ENCODE results near the gene ATM.
"Not testable (repeated sequence)": the region's sequence is repeated elsewhere in the genome, so short reads cannot be mapped to it uniquely, and the experiment has no call there.

Gene ATM

GRCh38 chr11:108373505-108373904 is 150.6 kb downstream of the ATM start:
- DNase-seq (ENCODE audit: low read depth) = not testable (repeated sequence)

GRCh38 chr11:108388576-108388975 is 165.7 kb downstream of the ATM start:
- no peak for DNase-seq (ENCODE audit: low read depth)

- no peak for DNase-seq (ENCODE audit: low read depth)
Measured at GRCh38 chr11:108392353-108392752, 169.5 kb downstream of the ATM start.

GRCh38 chr11:108393046-108393445 is 170.2 kb downstream of the ATM start:
- no peak for DNase-seq (ENCODE audit: low read depth)

- no peak for DNase-seq (ENCODE audit: low read depth)
Measured at GRCh38 chr11:108394744-108395284, 171.9 kb downstream of the ATM start.

GRCh38 chr11:108396672-108397071 is 173.8 kb downstream of the ATM start:
- DNase-seq (ENCODE audit: low read depth) = not testable (repeated sequence)

GRCh38 chr11:108398439-108398838 is 175.6 kb downstream of the ATM start:
- no peak for DNase-seq (ENCODE audit: low read depth)

- no peak for DNase-seq (ENCODE audit: low read depth)
Measured at GRCh38 chr11:108402241-108402640, 179.4 kb downstream of the ATM start.

GRCh38 chr11:108403052-108403451 is 180.2 kb downstream of the ATM start:
- DNase-seq (ENCODE audit: low read depth) = no peak

- DNase-seq (ENCODE audit: low read depth) = no peak
Measured at GRCh38 chr11:108405706-108406105, 182.8 kb downstream of the ATM start.

GRCh38 chr11:108414958-108415357 is 192.1 kb downstream of the ATM start:
- no peak for DNase-seq (ENCODE audit: low read depth)

- DNase-seq (ENCODE audit: low read depth) = not testable (repeated sequence)
Measured at GRCh38 chr11:108417551-108417950, 194.7 kb downstream of the ATM start.
